Epithelial cell of prostate (primary cell): Measurements from ENCODE around the gene ACTL8.
A peak's percentile ranks its signal among the peaks of the same experiment; 100 is the strongest.

Experiments
- DNase-seq: peaks from one replicate; pipeline ENCODE4 v3.0.0-alpha.2; 2011; ENCODE audit warnings: low read depth, low spot score
- H3K27ac ChIP-seq: fragments of 450-650 bp; 2 replicates; pipeline ENCODE4 v1.5.1; 2017; ENCODE audit warnings: mild to moderate bottlenecking

The ACTL8 gene

GRCh38 chr1:17837233-17838030, 82.3 kb downstream of the ACTL8 start:
- H3K27ac ChIP-seq, result no peak overlapping the region
- DNase-seq, result no peak

GRCh38 chr1:17839641-17840196, 84.6 kb downstream of the ACTL8 start:
- DNase-seq, result no peak

GRCh38 chr1:17841944-17842343, 86.8 kb downstream of the ACTL8 start:
- DNase-seq, result no peak
- no peak overlapping the region for H3K27ac ChIP-seq

More at GRCh38 chr1:17839641-17840196, 84.6 kb downstream of the ACTL8 start:
- no peak overlapping the region for H3K27ac ChIP-seq

- no peak for DNase-seq
- no peak overlapping the region for H3K27ac ChIP-seq
Measured at GRCh38 chr1:17842686-17843085, 87.6 kb downstream of the ACTL8 start.

- DNase-seq, result no peak
- H3K27ac ChIP-seq, result no peak overlapping the region
Measured at GRCh38 chr1:17844185-17844826, 89.2 kb downstream of the ACTL8 start.

GRCh38 chr1:17845583-17845982, 90.5 kb downstream of the ACTL8 start:
- H3K27ac ChIP-seq, result no peak overlapping the region
- DNase-seq, result no peak

GRCh38 chr1:17846341-17846740, 91.2 kb downstream of the ACTL8 start:
- DNase-seq, result no peak
- no peak overlapping the region for H3K27ac ChIP-seq

GRCh38 chr1:17847111-17847510, 92.0 kb downstream of the ACTL8 start:
- H3K27ac ChIP-seq, result no peak overlapping the region
- DNase-seq, result no peak

- no peak for DNase-seq
- H3K27ac ChIP-seq, result no peak overlapping the region
Measured at GRCh38 chr1:17849216-17849615, 94.1 kb downstream of the ACTL8 start.

- DNase-seq, result no peak
- no peak overlapping the region for H3K27ac ChIP-seq
Measured at GRCh38 chr1:17851056-17851455, 95.9 kb downstream of the ACTL8 start.

GRCh38 chr1:17852383-17852782, 97.2 kb downstream of the ACTL8 start:
- no peak for DNase-seq
- H3K27ac ChIP-seq, result no peak overlapping the region

- no peak for DNase-seq
- H3K27ac ChIP-seq, result no peak overlapping the region
Measured at GRCh38 chr1:17853241-17853935, 98.3 kb downstream of the ACTL8 start.

GRCh38 chr1:17856496-17857108, 101.5 kb downstream of the ACTL8 start:
- no peak for DNase-seq
- no peak overlapping the region for H3K27ac ChIP-seq

GRCh38 chr1:17857109-17857499, 102.0 kb downstream of the ACTL8 start:
- no peak for DNase-seq
- H3K27ac ChIP-seq, result no peak overlapping the region

GRCh38 chr1:17857996-17858395, 102.9 kb downstream of the ACTL8 start:
- DNase-seq, result no peak
- H3K27ac ChIP-seq, result no peak overlapping the region

- H3K27ac ChIP-seq, result no peak overlapping the region
- DNase-seq, result no peak
Measured at GRCh38 chr1:17860812-17861211, 105.7 kb downstream of the ACTL8 start.

GRCh38 chr1:17861685-17862084, 106.6 kb downstream of the ACTL8 start:
- DNase-seq, result no peak
- H3K27ac ChIP-seq, result no peak overlapping the region

- H3K27ac ChIP-seq, result no peak overlapping the region
Measured at GRCh38 chr1:17862121-17862520, 107.0 kb downstream of the ACTL8 start.

GRCh38 chr1:17865912-17866739, 111.0 kb downstream of the ACTL8 start:
- H3K27ac ChIP-seq, result peak overlapping the region; percentile 51
- peak; percentile 50 for DNase-seq

More at GRCh38 chr1:17862121-17862520, 107.0 kb downstream of the ACTL8 start:
- no peak for DNase-seq

- H3K27ac ChIP-seq, result peak overlapping the region; percentile 51
Measured at GRCh38 chr1:17866740-17867029, 111.6 kb downstream of the ACTL8 start.

More at GRCh38 chr1:17866740-17867029, 111.6 kb downstream of the ACTL8 start:
- no peak for DNase-seq
